ENCODE data around the gene CCDC172.

DNA sequence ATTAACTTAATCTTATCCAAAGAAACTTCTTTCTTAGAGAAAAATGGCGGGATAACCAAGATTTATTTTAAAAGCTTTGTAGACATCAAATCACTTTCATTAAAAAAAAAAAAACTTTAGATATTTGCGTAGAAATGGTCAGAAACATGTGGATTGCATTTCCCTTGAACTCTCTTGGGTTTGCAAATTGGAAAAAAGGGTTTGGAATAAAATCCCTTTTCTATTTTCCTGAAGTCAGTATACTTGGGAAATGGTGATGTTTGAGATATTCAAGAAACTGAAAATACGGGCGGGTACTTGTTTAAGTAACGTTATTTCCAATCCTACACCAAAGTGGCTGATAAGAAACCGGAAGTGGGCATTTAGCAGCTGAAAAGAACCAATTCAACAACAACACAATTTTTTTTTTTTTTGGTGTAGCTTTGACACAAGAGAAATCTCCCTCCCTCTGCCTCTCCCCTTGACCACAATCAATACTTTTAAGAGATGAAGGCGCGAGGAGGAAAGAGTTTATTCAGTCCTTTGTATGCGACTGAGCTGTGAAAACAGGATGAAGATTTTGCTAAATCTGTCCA lies 37.5 kb upstream of the CCDC172 start:
- TF ChIP-seq, protein P1, sequence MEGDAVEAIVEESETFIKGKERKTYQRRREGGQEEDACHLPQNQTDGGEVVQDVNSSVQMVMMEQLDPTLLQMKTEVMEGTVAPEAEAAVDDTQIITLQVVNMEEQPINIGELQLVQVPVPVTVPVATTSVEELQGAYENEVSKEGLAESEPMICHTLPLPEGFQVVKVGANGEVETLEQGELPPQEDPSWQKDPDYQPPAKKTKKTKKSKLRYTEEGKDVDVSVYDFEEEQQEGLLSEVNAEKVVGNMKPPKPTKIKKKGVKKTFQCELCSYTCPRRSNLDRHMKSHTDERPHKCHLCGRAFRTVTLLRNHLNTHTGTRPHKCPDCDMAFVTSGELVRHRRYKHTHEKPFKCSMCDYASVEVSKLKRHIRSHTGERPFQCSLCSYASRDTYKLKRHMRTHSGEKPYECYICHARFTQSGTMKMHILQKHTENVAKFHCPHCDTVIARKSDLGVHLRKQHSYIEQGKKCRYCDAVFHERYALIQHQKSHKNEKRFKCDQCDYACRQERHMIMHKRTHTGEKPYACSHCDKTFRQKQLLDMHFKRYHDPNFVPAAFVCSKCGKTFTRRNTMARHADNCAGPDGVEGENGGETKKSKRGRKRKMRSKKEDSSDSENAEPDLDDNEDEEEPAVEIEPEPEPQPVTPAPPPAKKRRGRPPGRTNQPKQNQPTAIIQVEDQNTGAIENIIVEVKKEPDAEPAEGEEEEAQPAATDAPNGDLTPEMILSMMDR (IDR thresholded peaks at IDR 0.05), result no peak
- TF ChIP-seq POLR2A (IDR thresholded peaks at IDR 0.05) (no peak), EP300 (IDR thresholded peaks at IDR 0.05) (no peak)

Measured in tibial nerve (tissue), 4 donors.